Measurements from ENCODE around the gene AMIGO3.

Gene AMIGO3

GRCh38 chr3:49757197-49757596 lies 37.7 kb upstream of the AMIGO3 start:
- Histone ChIP-seq H2AK5ac (ENCODE audit: low read length) (no peak overlapping the region), H3K79me1 (ENCODE audit: low read length) (no peaks in the 10 kb centered on the region), H2BK5ac (ENCODE audit: low read depth, low read length, poor library complexity) (no peak overlapping the region), H3K4me3 (ENCODE audit: low read depth, low read length) (no peak overlapping the region), H3K79me2 (ENCODE audit: control insufficient read depth, insufficient read depth, low read length, poor library complexity) (peaks cover 3% of the 10 kb centered on the region), H3K4ac (ENCODE audit: low read depth, low read length) (no peak overlapping the region), H3K27ac (ENCODE audit: low read depth, low read length) (no peak overlapping the region), H3K23ac (ENCODE audit: low read length) (no peak overlapping the region), H3K27me3 (ENCODE audit: insufficient read depth, low read length) (no peaks in the 10 kb centered on the region), H3K14ac (ENCODE audit: low read length) (no peak overlapping the region), H2BK120ac (ENCODE audit: insufficient read depth, low read length, poor library complexity) (no peak overlapping the region), H3K36me3 (ENCODE audit: control insufficient read depth in 1 of 2, insufficient read depth in 2 of 2, low read length in 2 of 2) (peaks cover 0 to 5% of the 10 kb centered on the region in 2 experiments), H2BK12ac (ENCODE audit: low read length) (no peak overlapping the region), H3K9ac (ENCODE audit: low read length) (no peak overlapping the region), H4K12ac (ENCODE audit: low read depth, low read length) (no peak overlapping the region), H3K9me3 (ENCODE audit: insufficient read depth, low read depth, low read length) (no peaks in the 10 kb centered on the region), H3K4me1 (ENCODE audit: control insufficient read depth in 1 of 2, insufficient read depth in 2 of 2, low read length in 2 of 2) (no peaks in the 10 kb centered on the region), H3K18ac (ENCODE audit: low read length) (no peak overlapping the region), H4K8ac (ENCODE audit: low read depth, low read length) (no peak overlapping the region), H4K91ac (ENCODE audit: low read depth, low read length) (no peak overlapping the region), H2AFZ (ENCODE audit: insufficient read depth, low read length, poor library complexity) (no peak overlapping the region), H3K4me2 (ENCODE audit: low read length) (no peak overlapping the region)
- DNase-seq, result no peak
- no CpG with 5 or more reads among the region's 2 CpGs for WGBS (ENCODE audit: extremely low coverage, insufficient coverage, insufficient read length)

GRCh38 chr3:49756036-49756435 lies 36.6 kb upstream of the AMIGO3 start:
- no peak overlapping the region for H3K27ac ChIP-seq (ENCODE audit: low read depth, low read length)
- DNase-seq, result no peak
- H2BK5ac ChIP-seq (ENCODE audit: low read depth, low read length, poor library complexity), result no peak overlapping the region
- H4K91ac ChIP-seq (ENCODE audit: low read depth, low read length), result no peak overlapping the region
- H4K12ac ChIP-seq (ENCODE audit: low read depth, low read length), result no peak overlapping the region
- H3K4me2 ChIP-seq (ENCODE audit: low read length), result no peak overlapping the region
- no peak overlapping the region for H2BK120ac ChIP-seq (ENCODE audit: insufficient read depth, low read length, poor library complexity)
- H3K79me2 ChIP-seq (ENCODE audit: control insufficient read depth, insufficient read depth, low read length, poor library complexity), result no peaks in the 10 kb centered on the region
- H2AFZ ChIP-seq (ENCODE audit: insufficient read depth, low read length, poor library complexity), result no peak overlapping the region
- no peaks in the 10 kb centered on the region for H3K4me1 ChIP-seq (ENCODE audit: control insufficient read depth in 1 of 2, insufficient read depth in 2 of 2, low read length in 2 of 2)
- H2AK5ac ChIP-seq (ENCODE audit: low read length), result no peak overlapping the region
- no peaks in the 10 kb centered on the region for H3K79me1 ChIP-seq (ENCODE audit: low read length)
- H3K36me3 ChIP-seq (ENCODE audit: control insufficient read depth in 1 of 2, insufficient read depth in 2 of 2, low read length in 2 of 2), result no peaks in the 10 kb centered on the region
- H4K8ac ChIP-seq (ENCODE audit: low read depth, low read length), result no peak overlapping the region
- H3K23ac ChIP-seq (ENCODE audit: low read length), result no peak overlapping the region
- no peak overlapping the region for H2BK12ac ChIP-seq (ENCODE audit: low read length)
- H3K4ac ChIP-seq (ENCODE audit: low read depth, low read length), result peak overlapping the region; percentile 14
- no peak overlapping the region for H3K18ac ChIP-seq (ENCODE audit: low read length)
- no peak overlapping the region for H3K4me3 ChIP-seq (ENCODE audit: low read depth, low read length)
- H3K9me3 ChIP-seq (ENCODE audit: insufficient read depth, low read depth, low read length), result no peaks in the 10 kb centered on the region
- no peak overlapping the region for H3K9ac ChIP-seq (ENCODE audit: low read length)
- H3K27me3 ChIP-seq (ENCODE audit: insufficient read depth, low read length), result no peaks in the 10 kb centered on the region
- H3K14ac ChIP-seq (ENCODE audit: low read length), result no peak overlapping the region
- no CpG with 5 or more reads among the region's 1 CpG for WGBS (ENCODE audit: extremely low coverage, insufficient coverage, insufficient read length)

GRCh38 chr3:49754536-49754935 lies 35.1 kb upstream of the AMIGO3 start:
- no peaks in the 10 kb centered on the region for H3K27me3 ChIP-seq (ENCODE audit: insufficient read depth, low read length)
- H2AFZ ChIP-seq (ENCODE audit: insufficient read depth, low read length, poor library complexity), result no peak overlapping the region
- no peaks in the 10 kb centered on the region for H3K36me3 ChIP-seq (ENCODE audit: control insufficient read depth in 1 of 2, insufficient read depth in 2 of 2, low read length in 2 of 2)
- H3K79me2 ChIP-seq (ENCODE audit: control insufficient read depth, insufficient read depth, low read length, poor library complexity), result no peaks in the 10 kb centered on the region
- no peaks in the 10 kb centered on the region for H3K4me1 ChIP-seq (ENCODE audit: control insufficient read depth in 1 of 2, insufficient read depth in 2 of 2, low read length in 2 of 2)
- no peak overlapping the region for H2BK5ac ChIP-seq (ENCODE audit: low read depth, low read length, poor library complexity)
- H3K4me3 ChIP-seq (ENCODE audit: low read depth, low read length), result no peak overlapping the region
- no peak overlapping the region for H4K12ac ChIP-seq (ENCODE audit: low read depth, low read length)
- no peaks in the 10 kb centered on the region for H3K79me1 ChIP-seq (ENCODE audit: low read length)
- peak in 1 of 2 donors; percentile 35 for DNase-seq
- no peak overlapping the region for H2AK5ac ChIP-seq (ENCODE audit: low read length)
- no peak overlapping the region for H3K27ac ChIP-seq (ENCODE audit: low read depth, low read length)
- H3K4me2 ChIP-seq (ENCODE audit: low read length), result no peak overlapping the region
- H3K14ac ChIP-seq (ENCODE audit: low read length), result no peak overlapping the region
- WGBS (ENCODE audit: extremely low coverage, insufficient coverage, insufficient read length), result no CpG with 5 or more reads among the region's 1 CpG
- no peak overlapping the region for H3K4ac ChIP-seq (ENCODE audit: low read depth, low read length)
- no peak overlapping the region for H2BK120ac ChIP-seq (ENCODE audit: insufficient read depth, low read length, poor library complexity)
- no peak overlapping the region for H3K9ac ChIP-seq (ENCODE audit: low read length)
- H2BK12ac ChIP-seq (ENCODE audit: low read length), result no peak overlapping the region
- no peak overlapping the region for H4K91ac ChIP-seq (ENCODE audit: low read depth, low read length)
- no peak overlapping the region for H3K18ac ChIP-seq (ENCODE audit: low read length)
- H3K9me3 ChIP-seq (ENCODE audit: insufficient read depth, low read depth, low read length), result no peaks in the 10 kb centered on the region
- no peak overlapping the region for H3K23ac ChIP-seq (ENCODE audit: low read length)
- no peak overlapping the region for H4K8ac ChIP-seq (ENCODE audit: low read depth, low read length)

GRCh38 chr3:49751501-49751900 lies 32.0 kb upstream of the AMIGO3 start:
- Histone ChIP-seq H2BK12ac (ENCODE audit: low read length) (no peak overlapping the region), H2AK5ac (ENCODE audit: low read length) (no peak overlapping the region), H3K79me2 (ENCODE audit: control insufficient read depth, insufficient read depth, low read length, poor library complexity) (no peaks in the 10 kb centered on the region), H2BK5ac (ENCODE audit: low read depth, low read length, poor library complexity) (no peak overlapping the region), H3K27me3 (ENCODE audit: insufficient read depth, low read length) (no peaks in the 10 kb centered on the region), H3K14ac (ENCODE audit: low read length) (no peak overlapping the region), H4K8ac (ENCODE audit: low read depth, low read length) (no peak overlapping the region), H3K9me3 (ENCODE audit: insufficient read depth, low read depth, low read length) (no peaks in the 10 kb centered on the region), H2BK120ac (ENCODE audit: insufficient read depth, low read length, poor library complexity) (no peak overlapping the region), H4K12ac (ENCODE audit: low read depth, low read length) (no peak overlapping the region), H3K4me3 (ENCODE audit: low read depth, low read length) (no peak overlapping the region), H3K4ac (ENCODE audit: low read depth, low read length) (no peak overlapping the region), H3K23ac (ENCODE audit: low read length) (no peak overlapping the region), H3K4me2 (ENCODE audit: low read length) (no peak overlapping the region), H3K18ac (ENCODE audit: low read length) (no peak overlapping the region), H2AFZ (ENCODE audit: insufficient read depth, low read length, poor library complexity) (no peak overlapping the region), H3K79me1 (ENCODE audit: low read length) (no peaks in the 10 kb centered on the region), H3K36me3 (ENCODE audit: control insufficient read depth in 1 of 2, insufficient read depth in 2 of 2, low read length in 2 of 2) (peaks cover 7 to 9% of the 10 kb centered on the region in 2 experiments), H3K4me1 (ENCODE audit: control insufficient read depth in 1 of 2, insufficient read depth in 2 of 2, low read length in 2 of 2) (peaks cover 3% of the 10 kb centered on the region in 2 experiments), H3K9ac (ENCODE audit: low read length) (no peak overlapping the region), H4K91ac (ENCODE audit: low read depth, low read length) (no peak overlapping the region), H3K27ac (ENCODE audit: low read depth, low read length) (no peak overlapping the region)
- DNase-seq, result peak; percentile 11 to 83
- WGBS (ENCODE audit: extremely low coverage, insufficient coverage, insufficient read length), result no CpG with 5 or more reads among the region's 4 CpGs
